ENCODE data around the gene RXRA.

- no peak for TF ChIP-seq CTCF (IDR thresholded peaks at IDR 0.05)
- TF ChIP-seq POLR2A (IDR thresholded peaks at IDR 0.05): no peak
Measured at GRCh38 chr9:134313470-134313869, 12.8 kb upstream of the RXRA start.

All from adrenal gland (tissue), 5 donors.